Testis (tissue), 3 donors: ENCODE data around the gene FURIN. TPM values are rescaled to one million over a fixed set of nuclear protein-coding genes. Genes with fewer than 3 reads are reported as not detected.
"Not testable (repeated sequence)": the region's sequence is repeated elsewhere in the genome, so short reads cannot be mapped to it uniquely, and the experiment has no call there.

Experiments used
- DNase-seq: peaks from one replicate; pipeline ENCODE4 v3.0.0-alpha.2; 2019
- H3K27ac ChIP-seq, 2 donors: fragments of 200-600 bp; sonication (generic); one replicate each; pipeline ENCODE4 v1.5.1; 2019
- H3K27me3 ChIP-seq: fragments of 200-600 bp; sonication (generic); one replicate; pipeline ENCODE4 v1.5.1; 2019
- H3K36me3 ChIP-seq: fragments of 200-600 bp; sonication (generic); one replicate; pipeline ENCODE4 v1.5.1; 2017; ENCODE audit warnings: low read depth; ENCODE audit errors: missing control alignments
- H3K4me1 ChIP-seq: fragments of 200-600 bp; sonication (generic); one replicate; pipeline ENCODE4 v1.5.1; 2019
- H3K4me3 ChIP-seq, 2 donors: fragments of 200-600 bp; sonication (generic); one replicate each; pipeline ENCODE4 v1.5.1; 2017 to 2019
- H3K9me3 ChIP-seq: fragments of 200-600 bp; sonication (generic); one replicate; pipeline ENCODE4 v1.5.1; 2017
- CTCF ChIP-seq, 3 experiments: fragments of 450-650 bp in 2 of 3; fragments of 200-600 bp in 1 of 3; sonication (generic) in 1 of 3; IDR thresholded peaks; one replicate each; pipeline ENCODE4 v1.5.1; 2016 to 2019; ENCODE audit warnings: antibody characterized with exemption in 3 of 3, mild to moderate bottlenecking in 2 of 3, moderate library complexity in 1 of 3
- POLR2A ChIP-seq: fragments of 450-650 bp; IDR thresholded peaks from one replicate; pipeline ENCODE4 v1.6.1; 2017; ENCODE audit warnings: antibody characterized with exemption, mild to moderate bottlenecking, moderate library complexity
- WGBS, 2 donors: methylation state at CpG; one replicate each; pipeline ENCODE4 v1.1.5; 2018; 5-methylcytosine and 5-hydroxymethylcytosine counted together
- intact Hi-C: fragments of 100-400 bp; cut with DNase I; formaldehyde crosslinking; loops from one replicate; pipeline ENCODE4 v1.15.1; 2023; ENCODE audit warnings: low total_unique reads
- polyA plus RNA-seq: library from polyadenylated mRNA; stranded (reverse); fragments of 350-450 nt; fragmentation: Illumina TruSeq; extraction: RNeasy Lipid Tissue Mini Kit (QIAGEN cat#74804); gene quantifications from one replicate; pipeline ENCODE4 v1.2.3, GENCODE V29; 2014; ENCODE audit warnings: low read depth, low replicate concordance; ENCODE audit not compliant: insufficient read depth
- total RNA-seq, 2 donors: library from RNA; depleted of rRNA; stranded (reverse); fragments of >200 nt; gene quantifications; one replicate each; pipeline ENCODE4 v1.2.3, GENCODE V29; 2016

FURIN gene
- total and polyA plus RNA-seq, 3 donors from 2014 or later, result 21.5 to 32.1 (median 23.1) TPM

GRCh38 chr15:90924375-90924774, 56.0 kb downstream of the FURIN start:
- Histone ChIP-seq H3K4me1 (no peaks in the 10 kb centered on the region), H3K9me3 (no peaks in the 10 kb centered on the region), H3K27ac (no peak overlapping the region), H3K36me3 (no peaks in the 10 kb centered on the region), H3K4me3 (no peak overlapping the region), H3K27me3 (no peaks in the 10 kb centered on the region)
- intact Hi-C loops, result no loop called here
- WGBS, 2 donors, result 95% methylated on average over 5 of the region's 5 CpGs
- no peak for DNase-seq
- TF ChIP-seq POLR2A (no peak), CTCF (IDR thresholded peaks at IDR 0.05) (no peak)

GRCh38 chr15:90926766-90927165, 58.4 kb downstream of the FURIN start:
- intact Hi-C loops, H3K4me3 ChIP-seq, DNase-seq, H3K27ac ChIP-seq, H3K36me3 ChIP-seq, H3K9me3 ChIP-seq, H3K27me3 ChIP-seq: not testable (repeated sequence)
- WGBS, 2 donors, result 86 to 93% methylated on average over 10 of the region's 10 CpGs
- peaks cover 14% of the 10 kb centered on the region for H3K4me1 ChIP-seq

GRCh38 chr15:90928106-90928505, 59.7 kb downstream of the FURIN start:
- H3K36me3 ChIP-seq, intact Hi-C loops, DNase-seq, H3K4me3 ChIP-seq, H3K9me3 ChIP-seq, H3K27me3 ChIP-seq, H3K27ac ChIP-seq: not testable (repeated sequence)
- peaks cover 22% of the 10 kb centered on the region for H3K4me1 ChIP-seq
- WGBS, 2 donors, result 88 to 94% methylated on average over 7 of the region's 7 CpGs

GRCh38 chr15:90929246-90930019, 61.0 kb downstream of the FURIN start:
- Histone ChIP-seq H3K27ac (peak overlapping the region; percentile 87 to 88), H3K4me3 (peak overlapping the region; percentile 66 to 79), H3K9me3 (no peaks in the 10 kb centered on the region), H3K36me3 (no peaks in the 10 kb centered on the region), H3K27me3 (no peaks in the 10 kb centered on the region), H3K4me1 (peaks cover 28% of the 10 kb centered on the region)
- intact Hi-C loops, result no loop called here
- no peak for TF ChIP-seq CTCF (IDR thresholded peaks at IDR 0.05)
- TF ChIP-seq POLR2A, result no peak
- 31 to 43% methylated on average over 21 of the region's 21 CpGs for WGBS, 2 donors
- DNase-seq, result no peak

- TF ChIP-seq POLR2A (no peak), CTCF (IDR thresholded peaks at IDR 0.05) (no peak)
- H3K27ac ChIP-seq, result peak overlapping the region; percentile 87 to 88
- intact Hi-C loops, result no loop called here
Measured at GRCh38 chr15:90930861-90931574, 62.6 kb downstream of the FURIN start.

More at GRCh38 chr15:90930861-90931574, 62.6 kb downstream of the FURIN start:
- Histone ChIP-seq H3K27me3 (no peaks in the 10 kb centered on the region), H3K36me3 (no peaks in the 10 kb centered on the region), H3K4me3 (peak overlapping the region; percentile 66 to 79), H3K4me1 (peaks cover 38% of the 10 kb centered on the region), H3K9me3 (no peaks in the 10 kb centered on the region)
- 13 to 25% methylated on average over 14 to 15 of the region's 15 CpGs for WGBS, 2 donors
- peak; percentile 42 for DNase-seq
